ENCODE data around the gene B4GALT7.

Gene B4GALT7

DNA sequence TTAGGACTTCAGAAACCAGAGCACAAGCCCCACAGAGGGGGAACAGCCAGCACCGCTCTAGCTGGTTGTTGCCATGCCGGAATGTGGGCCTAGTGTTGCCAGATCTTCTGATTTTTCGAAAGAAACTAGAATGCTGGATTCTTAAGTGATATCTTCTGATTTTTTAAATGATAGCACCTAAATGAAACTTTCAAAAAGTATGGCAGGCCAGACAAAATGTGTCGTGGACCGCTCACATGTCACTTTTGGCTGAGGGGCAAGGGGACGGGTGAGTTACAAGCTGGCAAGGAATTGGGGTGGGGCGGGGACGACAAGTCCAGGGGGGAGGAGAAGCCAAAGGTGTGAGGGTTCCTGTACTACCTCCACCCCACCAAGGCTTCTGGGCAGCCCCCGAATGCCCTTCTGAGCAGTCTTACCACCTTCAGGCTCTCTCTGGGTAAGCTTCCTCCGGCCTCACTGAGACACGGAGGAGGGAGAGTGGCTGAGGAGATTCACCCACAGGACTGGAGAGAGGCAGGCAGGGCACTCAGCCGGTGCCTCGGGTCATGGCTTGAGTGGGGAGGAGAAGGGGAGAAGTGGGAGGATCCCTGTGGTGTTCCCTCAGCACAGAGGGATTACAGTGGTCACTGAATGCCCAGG, 10.3 kb downstream of the B4GALT7 start:
- Histone ChIP-seq H3K79me2 (ENCODE audit: insufficient read depth, low read length) (no peaks in the 10 kb centered on the region), H3F3A (ENCODE audit: low read depth) (no peaks in the 10 kb centered on the region), H3K4me1 (ENCODE audit: insufficient read depth, low read length, poor library complexity, severe bottlenecking) (no peaks in the 10 kb centered on the region), H3K9me3 (ENCODE audit: insufficient read depth, low read depth, low read length) (no peaks in the 10 kb centered on the region), H4K20me1 (ENCODE audit: insufficient read depth, low read length, poor library complexity, severe bottlenecking) (no peaks in the 10 kb centered on the region), H3K27me3 (ENCODE audit: insufficient read depth, low read length, poor library complexity, severe bottlenecking) (no peaks in the 10 kb centered on the region), H2AFZ (ENCODE audit: low read length) (no peak overlapping the region), H3K36me3 (ENCODE audit: insufficient read depth, low read length) (no peaks in the 10 kb centered on the region), H3K9me2 (replicated peaks; ENCODE audit: low read depth, low read length) (no peaks in the 10 kb centered on the region), H3K9ac (ENCODE audit: low read depth, low read length, poor library complexity, severe bottlenecking) (no peak overlapping the region), H3K4me2 (ENCODE audit: low read depth, low read length, poor library complexity, severe bottlenecking) (no peak overlapping the region), H3K4me3 (ENCODE audit: low read length, poor library complexity, severe bottlenecking) (no peak overlapping the region)
- TF ChIP-seq, protein P1, sequence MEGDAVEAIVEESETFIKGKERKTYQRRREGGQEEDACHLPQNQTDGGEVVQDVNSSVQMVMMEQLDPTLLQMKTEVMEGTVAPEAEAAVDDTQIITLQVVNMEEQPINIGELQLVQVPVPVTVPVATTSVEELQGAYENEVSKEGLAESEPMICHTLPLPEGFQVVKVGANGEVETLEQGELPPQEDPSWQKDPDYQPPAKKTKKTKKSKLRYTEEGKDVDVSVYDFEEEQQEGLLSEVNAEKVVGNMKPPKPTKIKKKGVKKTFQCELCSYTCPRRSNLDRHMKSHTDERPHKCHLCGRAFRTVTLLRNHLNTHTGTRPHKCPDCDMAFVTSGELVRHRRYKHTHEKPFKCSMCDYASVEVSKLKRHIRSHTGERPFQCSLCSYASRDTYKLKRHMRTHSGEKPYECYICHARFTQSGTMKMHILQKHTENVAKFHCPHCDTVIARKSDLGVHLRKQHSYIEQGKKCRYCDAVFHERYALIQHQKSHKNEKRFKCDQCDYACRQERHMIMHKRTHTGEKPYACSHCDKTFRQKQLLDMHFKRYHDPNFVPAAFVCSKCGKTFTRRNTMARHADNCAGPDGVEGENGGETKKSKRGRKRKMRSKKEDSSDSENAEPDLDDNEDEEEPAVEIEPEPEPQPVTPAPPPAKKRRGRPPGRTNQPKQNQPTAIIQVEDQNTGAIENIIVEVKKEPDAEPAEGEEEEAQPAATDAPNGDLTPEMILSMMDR (conservative IDR thresholded peaks at IDR 0.05; ENCODE audit: low read length): no peak
- no peak for TF ChIP-seq EZH2phosphoT487 (IDR thresholded peaks at IDR 0.05; ENCODE audit: borderline replicate concordance)

DNA sequence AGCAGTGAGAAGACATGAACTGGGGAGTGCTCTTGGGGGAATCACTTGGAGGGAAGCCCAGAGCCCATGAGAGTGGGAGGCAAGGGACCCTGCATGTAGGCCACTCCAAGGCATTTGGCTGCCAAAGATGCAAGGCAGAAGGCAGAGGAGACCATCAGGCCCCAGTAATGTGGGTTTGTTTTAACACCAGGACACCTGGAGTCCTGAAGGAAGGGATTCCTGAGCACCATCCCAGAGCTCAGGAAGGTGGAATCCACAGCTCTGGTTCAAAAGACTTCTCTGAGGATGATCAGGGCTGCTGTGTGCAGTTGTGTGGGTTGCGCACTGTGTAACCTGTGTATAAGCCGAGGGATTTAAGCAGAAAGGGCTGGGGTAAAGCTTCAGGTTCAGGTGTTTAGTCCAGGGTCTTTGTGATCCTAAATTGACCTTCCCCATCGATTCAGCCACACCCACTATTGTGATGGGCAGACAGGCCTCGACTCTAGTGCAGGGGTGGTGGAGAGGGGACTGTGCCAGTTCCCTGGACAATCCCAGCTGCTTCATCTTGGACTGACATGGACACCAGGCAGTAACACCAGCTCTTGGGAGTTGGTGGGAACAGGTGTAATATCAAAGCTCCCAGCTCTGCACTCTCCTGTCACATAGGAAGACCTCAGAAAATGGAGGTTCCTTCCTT, 11.0 kb downstream of the B4GALT7 start:
- H3K9ac ChIP-seq (ENCODE audit: low read depth, low read length, poor library complexity, severe bottlenecking): no peak overlapping the region
- H3K79me2 ChIP-seq (ENCODE audit: insufficient read depth, low read length): no peaks in the 10 kb centered on the region
- H2AFZ ChIP-seq (ENCODE audit: low read length): no peak overlapping the region
- H3K4me1 ChIP-seq (ENCODE audit: insufficient read depth, low read length, poor library complexity, severe bottlenecking): no peaks in the 10 kb centered on the region
- H3K4me3 ChIP-seq (ENCODE audit: low read length, poor library complexity, severe bottlenecking): no peak overlapping the region
- no peaks in the 10 kb centered on the region for H3F3A ChIP-seq (ENCODE audit: low read depth)
- H3K36me3 ChIP-seq (ENCODE audit: insufficient read depth, low read length): no peaks in the 10 kb centered on the region
- no peaks in the 10 kb centered on the region for H3K9me3 ChIP-seq (ENCODE audit: insufficient read depth, low read depth, low read length)
- TF ChIP-seq EZH2phosphoT487 (IDR thresholded peaks at IDR 0.05; ENCODE audit: borderline replicate concordance): no peak
- TF ChIP-seq, protein P1 (conservative IDR thresholded peaks at IDR 0.05; ENCODE audit: low read length): no peak
- no peaks in the 10 kb centered on the region for H4K20me1 ChIP-seq (ENCODE audit: insufficient read depth, low read length, poor library complexity, severe bottlenecking)
- H3K27me3 ChIP-seq (ENCODE audit: insufficient read depth, low read length, poor library complexity, severe bottlenecking): no peaks in the 10 kb centered on the region
- H3K9me2 ChIP-seq (replicated peaks; ENCODE audit: low read depth, low read length): no peaks in the 10 kb centered on the region
- H3K4me2 ChIP-seq (ENCODE audit: low read depth, low read length, poor library complexity, severe bottlenecking): no peak overlapping the region

GRCh38 chr5:177611446-177612214, 11.7 kb downstream of the B4GALT7 start:
- no peak for TF ChIP-seq EZH2phosphoT487 (IDR thresholded peaks at IDR 0.05; ENCODE audit: borderline replicate concordance)
- TF ChIP-seq, protein P1 (conservative IDR thresholded peaks at IDR 0.05; ENCODE audit: low read length): no peak
- Histone ChIP-seq H2AFZ (ENCODE audit: low read length) (no peak overlapping the region), H3K9me2 (replicated peaks; ENCODE audit: low read depth, low read length) (no peaks in the 10 kb centered on the region), H3K4me3 (ENCODE audit: low read length, poor library complexity, severe bottlenecking) (no peak overlapping the region), H3F3A (ENCODE audit: low read depth) (no peaks in the 10 kb centered on the region), H3K27me3 (ENCODE audit: insufficient read depth, low read length, poor library complexity, severe bottlenecking) (no peaks in the 10 kb centered on the region), H3K9me3 (ENCODE audit: insufficient read depth, low read depth, low read length) (no peaks in the 10 kb centered on the region), H3K4me2 (ENCODE audit: low read depth, low read length, poor library complexity, severe bottlenecking) (no peak overlapping the region), H3K4me1 (ENCODE audit: insufficient read depth, low read length, poor library complexity, severe bottlenecking) (no peaks in the 10 kb centered on the region), H4K20me1 (ENCODE audit: insufficient read depth, low read length, poor library complexity, severe bottlenecking) (no peaks in the 10 kb centered on the region), H3K36me3 (ENCODE audit: insufficient read depth, low read length) (no peaks in the 10 kb centered on the region), H3K79me2 (ENCODE audit: insufficient read depth, low read length) (no peaks in the 10 kb centered on the region), H3K9ac (ENCODE audit: low read depth, low read length, poor library complexity, severe bottlenecking) (no peak overlapping the region)

Measured in Loucy (cell line).